Right lobe of liver (tissue), 4 donors: ENCODE results near the gene AKT3.

Experiments
- CTCF ChIP-seq, 4 donors: fragments of 200-600 bp in 3 of 4; fragments of 450-650 bp in 1 of 4; IDR thresholded peaks; one replicate each; pipeline versions ENCODE4 v1.5.1 to v1.8.0; 2016 to 2022; ENCODE audit warnings: antibody characterized with exemption in 4 of 4, mild to moderate bottlenecking in 2 of 4
- POLR2A ChIP-seq: fragments of 450-650 bp; IDR thresholded peaks from one replicate; pipeline ENCODE4 v1.6.1; 2017; ENCODE audit warnings: antibody characterized with exemption, mild to moderate bottlenecking
- donor health status: DM: no; HTN: no; CAD: no.
- donor health status: DM: no; HTN: no; CAD: no.
- donor health status: DM: no; HTN: yes; CAD: no.

DNA sequence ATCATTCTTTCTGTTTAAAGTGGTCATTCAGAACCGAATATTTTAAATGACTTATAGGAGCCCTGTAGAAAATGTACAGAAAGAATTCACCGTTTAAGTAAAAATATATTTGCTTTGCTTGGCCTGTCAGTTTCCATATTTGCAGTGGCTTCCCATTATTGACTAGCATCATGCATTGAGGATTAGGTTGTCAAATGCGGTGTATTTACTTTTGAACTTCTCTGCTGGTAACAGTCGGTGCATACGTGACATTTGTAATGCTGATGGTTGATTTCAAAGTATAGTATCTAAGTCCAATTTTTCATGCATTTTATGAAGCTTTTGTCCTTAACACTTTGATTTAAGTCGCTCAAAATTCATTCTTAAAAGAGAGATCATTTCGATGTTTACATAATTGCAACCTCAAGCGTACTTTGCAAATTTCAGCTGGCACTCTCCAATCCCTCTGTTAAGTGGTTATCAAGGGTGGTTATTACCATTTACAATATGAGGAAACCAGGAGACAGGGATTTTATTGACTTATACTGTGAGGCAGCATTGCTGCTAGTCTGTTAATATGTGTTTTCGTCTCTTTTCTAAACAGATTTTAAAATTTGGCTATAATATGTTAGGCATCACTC, 392.6 kb downstream of the AKT3 start:
- TF ChIP-seq CTCF (IDR thresholded peaks at IDR 0.05) (no peak), POLR2A (no peak)
